AG04450 (cell line): Measurements from ENCODE around the gene ZIM2. TPM values are rescaled to one million over a fixed set of nuclear protein-coding genes. Genes with fewer than 3 reads are reported as not detected.

Experiments used
- CTCF ChIA-PET: fragments of 300-600, 350-600 bp; formaldehyde crosslinking; extraction: SDS; loops from one replicate; lab custom pipeline; 2022; ENCODE audit warnings: antibody characterized with exemption, inconsistent platforms; lab: Charles Lee
- POLR2A ChIA-PET: fragments of 350-600 bp; formaldehyde crosslinking; extraction: SDS; loops from one replicate; lab custom pipeline; 2021; ENCODE audit warnings: antibody characterized with exemption, inconsistent platforms; lab: Yijun Ruan, JAX
- DNase-seq: peaks from one replicate; pipeline ENCODE4 v3.0.0-alpha.2; 2011; ENCODE audit warnings: low read depth, low spot score
- H3K27ac ChIP-seq: one replicate; pipeline ENCODE4 v1.5.1; 2012; ENCODE audit warnings: low read depth, low read length, control low read depth
- H3K27me3 ChIP-seq: one replicate; pipeline ENCODE4 v1.6.0; 2012; ENCODE audit warnings: low read length; ENCODE audit not compliant: control insufficient read depth, insufficient read depth
- H3K4me3 ChIP-seq: 2 replicates; pipeline ENCODE4 v1.5.1; 2011; ENCODE audit warnings: mild to moderate bottlenecking, low read depth, low read length, control low read depth
- H3K9me3 ChIP-seq: 2 replicates; pipeline ENCODE4 v1.5.1; 2012; ENCODE audit warnings: low read length; ENCODE audit not compliant: control insufficient read depth, insufficient read depth
- polyA plus RNA-seq: library from polyadenylated mRNA; depleted of rRNA; stranded (reverse); fragments of >200 nt; gene quantifications from 2 replicates; pipeline ENCODE4 v1.2.3, GENCODE V29; 2011
- TF ChIP-seq, protein P1 (sequence below): IDR thresholded peaks from 2 replicates; pipeline ENCODE4 v1.5.1; 2011; ENCODE audit warnings: low read depth, low read length, control low read depth, inconsistent platforms

ZIM2 gene
- polyA plus RNA-seq, 1 experiment = not detected

GRCh38 chr19:56822755-56823154 lies 17.8 kb downstream of the ZIM2 start:
- DNase-seq = no peak
- Histone ChIP-seq H3K27ac (no peak overlapping the region), H3K27me3 (no peaks in the 10 kb centered on the region), H3K9me3 (peaks cover 57% of the 10 kb centered on the region), H3K4me3 (no peak overlapping the region)
- ChIA-PET CTCF (no interaction called here), POLR2A (no interaction called here)
- TF ChIP-seq, protein P1, sequence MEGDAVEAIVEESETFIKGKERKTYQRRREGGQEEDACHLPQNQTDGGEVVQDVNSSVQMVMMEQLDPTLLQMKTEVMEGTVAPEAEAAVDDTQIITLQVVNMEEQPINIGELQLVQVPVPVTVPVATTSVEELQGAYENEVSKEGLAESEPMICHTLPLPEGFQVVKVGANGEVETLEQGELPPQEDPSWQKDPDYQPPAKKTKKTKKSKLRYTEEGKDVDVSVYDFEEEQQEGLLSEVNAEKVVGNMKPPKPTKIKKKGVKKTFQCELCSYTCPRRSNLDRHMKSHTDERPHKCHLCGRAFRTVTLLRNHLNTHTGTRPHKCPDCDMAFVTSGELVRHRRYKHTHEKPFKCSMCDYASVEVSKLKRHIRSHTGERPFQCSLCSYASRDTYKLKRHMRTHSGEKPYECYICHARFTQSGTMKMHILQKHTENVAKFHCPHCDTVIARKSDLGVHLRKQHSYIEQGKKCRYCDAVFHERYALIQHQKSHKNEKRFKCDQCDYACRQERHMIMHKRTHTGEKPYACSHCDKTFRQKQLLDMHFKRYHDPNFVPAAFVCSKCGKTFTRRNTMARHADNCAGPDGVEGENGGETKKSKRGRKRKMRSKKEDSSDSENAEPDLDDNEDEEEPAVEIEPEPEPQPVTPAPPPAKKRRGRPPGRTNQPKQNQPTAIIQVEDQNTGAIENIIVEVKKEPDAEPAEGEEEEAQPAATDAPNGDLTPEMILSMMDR = no peak

DNA sequence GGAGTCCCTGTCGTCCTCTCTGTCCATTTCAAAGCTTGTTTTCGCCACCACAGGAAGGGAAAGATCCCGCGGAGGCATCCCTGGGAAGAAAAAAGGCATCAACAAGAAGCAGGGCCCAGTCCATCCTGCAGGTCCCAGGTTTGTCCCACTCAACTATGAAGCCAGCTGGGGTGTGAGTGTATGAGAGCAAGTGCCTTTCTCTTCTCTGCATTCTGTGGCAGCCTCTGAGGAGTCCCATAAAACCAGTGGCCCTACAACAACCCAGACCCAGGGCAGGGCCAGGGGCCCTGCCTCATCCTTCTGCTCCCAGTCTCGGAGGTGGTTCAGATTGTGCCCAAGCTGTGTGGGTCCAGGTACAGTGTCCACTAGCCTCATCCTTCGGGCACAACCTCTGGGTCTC lies 18.9 kb downstream of the ZIM2 start:
- peaks cover 66% of the 10 kb centered on the region for H3K9me3 ChIP-seq
- ChIA-PET POLR2A (no interaction called here), CTCF (no interaction called here)
- H3K27me3 ChIP-seq = no peaks in the 10 kb centered on the region
- TF ChIP-seq, protein P1 = no peak
- no peak for DNase-seq
- no peak overlapping the region for H3K4me3 ChIP-seq
- H3K27ac ChIP-seq = no peak overlapping the region

- CTCF ChIA-PET = interaction anchor here (0.5 to 0.6 kb wide), 2 partner anchors 29 to 554 kb away, joined by 3 to 6 read pairs; no protein-coding TSS in a partner anchor
- no peak overlapping the region for H3K27ac ChIP-seq
- POLR2A ChIA-PET = no interaction called here
- H3K4me3 ChIP-seq = no peak overlapping the region
- no peaks in the 10 kb centered on the region for H3K27me3 ChIP-seq
- H3K9me3 ChIP-seq = peaks cover 68% of the 10 kb centered on the region
- TF ChIP-seq, protein P1 = no peak
- DNase-seq = no peak
Measured at GRCh38 chr19:56821209-56821608, 19.3 kb downstream of the ZIM2 start.

DNA sequence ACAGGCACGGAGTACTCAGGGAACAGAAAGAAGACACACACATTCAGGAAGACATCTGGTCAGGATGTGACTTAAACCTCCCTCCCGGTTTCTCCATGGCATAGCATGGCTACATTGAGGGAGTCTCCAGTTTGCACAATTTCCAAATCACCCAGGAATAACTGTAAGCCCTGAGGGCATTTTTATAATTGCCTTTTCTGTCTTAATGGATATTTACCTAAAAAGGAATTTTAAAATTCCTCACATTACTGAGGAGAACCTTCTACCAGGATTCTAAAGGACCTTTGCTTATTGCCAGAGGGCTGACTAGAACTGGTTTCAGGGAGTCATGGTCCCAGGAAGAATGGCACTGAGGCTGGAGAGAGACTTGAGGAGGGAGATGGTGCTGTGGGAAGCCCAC lies 21.4 kb downstream of the ZIM2 start:
- H3K27me3 ChIP-seq = no peaks in the 10 kb centered on the region
- no peak overlapping the region for H3K27ac ChIP-seq
- DNase-seq = no peak
- ChIA-PET CTCF (no interaction called here), POLR2A (no interaction called here)
- H3K4me3 ChIP-seq = no peak overlapping the region
- H3K9me3 ChIP-seq = peaks cover 62% of the 10 kb centered on the region
- TF ChIP-seq, protein P1 = no peak

DNA sequence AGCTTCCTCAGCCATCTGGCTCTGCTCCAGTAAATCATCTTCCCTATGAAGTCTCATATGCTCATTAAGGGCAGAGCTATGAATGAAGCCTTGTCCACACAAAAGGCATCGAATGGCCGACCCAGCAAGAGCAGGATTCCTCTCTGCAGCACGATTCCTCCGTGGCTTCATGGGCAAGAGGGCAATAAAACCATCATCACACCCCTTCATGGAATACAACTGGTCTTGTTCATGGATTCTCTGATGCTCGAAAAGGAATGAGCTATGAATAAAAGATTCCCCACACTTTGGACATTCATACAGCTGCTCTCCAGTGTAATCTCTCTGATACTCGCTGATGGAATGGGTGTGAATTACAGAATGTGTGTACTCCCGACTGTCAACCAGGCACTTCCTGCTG lies 25.9 kb downstream of the ZIM2 start:
- H3K27me3 ChIP-seq = no peaks in the 10 kb centered on the region
- peaks cover 36% of the 10 kb centered on the region for H3K9me3 ChIP-seq
- no peak for DNase-seq
- ChIA-PET POLR2A (no interaction called here), CTCF (no interaction called here)
- TF ChIP-seq, protein P1 = no peak
- H3K4me3 ChIP-seq = no peak overlapping the region
- H3K27ac ChIP-seq = no peak overlapping the region
